HG03442 (cell line): ENCODE measurements around the gene RAB17.

Experiments used
- ATAC-seq: cut with Tn5 transposase; IDR thresholded peaks from one replicate; pipeline ENCODE4 v1.9.1; 2021; ENCODE audit warnings: mild to moderate bottlenecking, moderate library complexity; ENCODE audit not compliant: unreplicated experiment

RAB17 gene

DNA sequence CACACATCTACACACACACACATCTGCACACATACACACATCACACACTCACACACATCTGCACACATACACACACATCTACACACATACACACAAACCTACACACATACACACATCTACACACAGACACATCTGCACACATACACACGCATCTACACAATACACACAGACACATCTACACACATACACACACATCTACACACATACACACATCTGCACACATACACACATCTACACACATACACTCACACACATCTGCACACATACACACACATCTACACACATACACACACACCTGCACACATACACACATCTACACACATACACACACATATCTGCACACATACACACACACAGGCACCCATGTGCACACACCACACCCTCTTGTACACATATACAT, 24.6 kb downstream of the RAB17 start:
- no peak for ATAC-seq

DNA sequence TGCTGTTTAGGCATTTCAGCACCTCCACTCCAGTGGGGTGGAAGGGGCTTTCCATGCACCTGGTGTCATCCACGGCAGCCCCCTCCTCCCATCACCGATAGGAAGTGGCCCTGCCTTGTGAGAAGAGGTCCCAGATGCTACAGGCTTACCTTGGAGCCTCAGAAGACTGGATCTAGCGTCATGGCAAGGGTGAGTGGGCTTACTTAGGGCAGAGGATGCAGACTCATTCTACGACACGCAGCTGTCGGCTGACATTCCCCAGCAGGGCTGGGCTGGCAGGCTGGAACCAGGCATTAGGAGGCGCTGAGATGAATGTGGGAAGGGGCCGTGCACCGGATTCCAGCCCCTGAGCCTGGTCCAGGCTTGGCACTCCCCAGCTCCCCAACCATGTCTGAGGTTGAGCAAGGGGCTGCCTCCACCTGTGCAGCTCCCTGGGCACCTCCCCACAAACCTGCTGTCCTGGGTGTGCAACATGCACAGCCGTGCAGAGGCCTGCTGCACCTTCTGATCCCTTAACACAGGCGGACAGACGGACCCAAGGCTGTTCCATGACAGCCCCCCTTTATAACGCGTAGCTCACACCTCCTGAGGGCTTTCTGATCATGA, 25.9 kb downstream of the RAB17 start:
- no peak for ATAC-seq

DNA sequence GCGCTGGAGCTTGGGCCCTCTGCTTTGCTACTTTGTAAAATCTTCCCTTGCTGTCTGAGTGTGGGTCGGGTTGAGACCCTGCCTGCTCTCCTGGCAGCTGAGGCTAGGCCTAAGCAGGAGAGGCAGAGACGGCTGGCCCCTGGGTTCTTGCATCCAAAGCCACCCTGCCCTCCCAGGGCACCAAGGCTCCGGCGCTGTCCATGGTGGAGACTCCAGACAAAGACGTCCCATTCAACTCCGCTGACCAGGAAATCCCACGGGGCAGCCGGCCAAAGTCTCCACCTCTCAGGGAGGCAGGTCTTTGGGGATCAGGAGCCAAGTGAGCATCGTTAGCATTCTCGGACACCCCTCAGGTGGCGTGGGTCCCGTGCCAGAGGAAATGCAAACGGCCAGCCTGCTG, 26.7 kb downstream of the RAB17 start:
- ATAC-seq = no peak

DNA sequence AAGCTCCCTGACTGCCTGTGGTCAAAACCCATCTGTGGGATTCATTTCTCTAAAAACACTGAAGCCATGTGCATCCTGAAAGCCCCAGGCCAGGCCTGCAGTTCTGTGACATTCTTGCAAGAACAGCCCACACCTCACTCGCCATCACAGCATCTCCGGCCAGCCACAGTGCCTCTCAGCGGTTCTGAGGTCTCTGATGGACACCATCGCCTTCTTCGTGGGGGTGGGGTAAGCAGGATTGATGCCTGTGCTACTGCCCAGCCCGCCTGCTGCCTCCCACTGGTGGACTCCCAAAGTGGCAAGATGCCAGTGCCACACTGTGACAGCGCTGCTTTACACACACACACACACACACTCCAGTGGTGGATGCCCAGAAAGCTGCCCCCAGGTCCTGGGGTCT, 29.3 kb downstream of the RAB17 start:
- no peak for ATAC-seq

DNA sequence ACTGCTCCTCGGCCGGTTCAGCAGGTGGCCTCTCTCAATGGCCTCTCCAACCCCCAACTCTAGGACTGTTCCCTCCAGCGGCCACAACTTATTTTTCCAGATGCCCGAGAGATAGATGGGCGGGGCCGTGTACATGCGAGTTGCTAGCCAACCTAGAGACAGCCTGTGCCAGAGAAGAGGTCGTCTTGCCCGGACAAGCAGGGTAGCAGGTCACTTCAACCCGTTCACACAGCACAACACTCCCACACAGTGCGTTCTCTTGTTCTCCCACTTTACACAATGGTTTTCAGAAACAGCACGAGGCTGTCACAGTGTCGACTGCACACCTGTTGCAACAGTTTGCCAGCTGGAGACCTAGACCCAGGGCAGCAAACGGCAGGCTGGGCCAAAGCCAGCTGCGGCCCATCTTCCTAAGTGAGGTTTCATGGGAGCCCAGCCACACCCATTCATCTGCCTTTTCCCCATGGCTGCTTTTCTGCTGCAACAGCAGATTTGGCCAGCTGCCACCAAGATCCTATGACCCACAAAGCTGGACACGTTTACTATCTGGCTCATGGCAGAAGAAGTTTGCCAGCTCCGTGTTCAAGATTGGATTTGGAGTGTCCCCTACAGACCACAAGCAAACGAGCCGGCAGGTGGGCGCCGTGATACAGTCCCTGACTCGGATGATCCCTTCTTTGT, 31.4 kb downstream of the RAB17 start:
- no peak for ATAC-seq

DNA sequence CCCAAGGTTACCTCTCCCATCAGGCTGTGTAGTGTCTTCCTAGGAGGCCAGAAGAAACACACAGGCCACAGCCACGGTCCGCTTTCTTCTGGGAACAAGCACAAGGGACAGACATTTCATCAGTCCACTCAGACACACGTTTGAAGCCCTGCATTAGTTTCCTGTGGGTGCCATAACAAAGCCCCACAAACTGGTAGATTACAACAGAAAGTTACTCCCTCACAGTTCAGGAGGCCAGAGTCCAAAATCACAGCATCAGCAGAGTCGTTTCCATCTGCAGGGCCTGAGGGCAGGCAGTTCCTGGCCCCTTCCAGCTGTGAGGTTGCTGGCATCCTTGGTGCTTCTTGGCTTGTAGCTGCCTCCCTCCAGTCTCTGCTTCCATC, 32.9 kb downstream of the RAB17 start:
- peak; percentile 25 for ATAC-seq

DNA sequence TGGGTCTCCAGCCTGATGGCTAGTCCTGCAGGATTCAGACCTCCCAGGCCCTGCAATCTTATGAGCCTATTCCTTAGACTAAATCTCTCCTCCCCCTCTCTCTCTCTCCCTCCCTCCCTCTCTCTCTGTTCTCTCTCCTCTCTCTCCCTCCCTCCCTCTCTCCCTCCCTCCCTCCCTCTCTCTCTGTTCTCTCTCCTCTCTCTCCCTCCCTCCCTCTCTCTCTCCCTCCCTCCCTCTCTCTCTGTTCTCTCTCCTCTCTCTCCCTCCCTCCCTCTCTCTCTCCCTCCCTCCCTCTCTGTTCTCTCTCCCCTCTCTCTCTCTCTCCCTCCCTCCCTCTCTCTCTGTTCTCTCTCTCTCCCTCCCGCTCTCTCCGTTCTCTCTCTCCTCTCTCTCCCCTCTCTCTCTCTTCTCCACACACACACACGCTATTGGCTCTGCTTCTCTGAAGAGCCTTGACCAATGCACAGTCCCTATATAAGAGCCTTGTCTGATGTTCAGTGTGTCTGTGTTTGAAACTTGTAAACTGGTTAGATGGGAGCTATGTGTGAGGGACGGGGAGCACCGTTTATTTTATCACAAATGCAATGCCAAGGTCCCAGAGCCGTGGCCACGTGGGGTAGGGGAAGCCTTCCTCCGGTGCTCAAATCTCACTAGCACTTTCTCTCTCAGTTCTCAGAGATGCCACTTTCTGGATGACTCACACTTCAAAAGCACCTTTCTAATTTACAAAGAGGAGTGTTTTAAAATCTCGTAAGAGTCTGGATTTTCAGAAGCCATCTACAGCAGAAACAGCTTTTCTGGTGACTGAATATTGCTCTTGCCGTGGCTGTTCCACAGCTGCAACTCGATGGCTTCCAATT, 33.5 kb downstream of the RAB17 start:
- ATAC-seq = peak; percentile 95

DNA sequence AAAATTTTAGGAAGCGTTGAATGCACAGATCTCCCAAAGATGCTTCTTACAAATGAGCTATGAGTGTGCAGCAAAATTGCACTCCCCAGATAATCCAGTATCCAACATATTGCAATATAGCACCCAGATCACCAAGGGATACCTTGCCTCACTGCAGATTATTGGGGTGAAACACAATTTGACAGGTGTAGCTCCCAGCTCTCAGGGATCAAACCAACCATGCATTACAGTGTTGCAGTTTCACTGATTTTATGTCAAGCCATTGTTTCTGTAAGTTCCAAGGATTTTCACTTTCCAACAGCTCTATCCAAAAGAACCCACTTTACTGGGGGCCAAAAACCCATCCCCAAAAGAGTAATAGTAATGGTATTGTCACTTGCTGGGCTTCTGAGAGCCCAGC, 35.0 kb downstream of the RAB17 start:
- no peak for ATAC-seq

DNA sequence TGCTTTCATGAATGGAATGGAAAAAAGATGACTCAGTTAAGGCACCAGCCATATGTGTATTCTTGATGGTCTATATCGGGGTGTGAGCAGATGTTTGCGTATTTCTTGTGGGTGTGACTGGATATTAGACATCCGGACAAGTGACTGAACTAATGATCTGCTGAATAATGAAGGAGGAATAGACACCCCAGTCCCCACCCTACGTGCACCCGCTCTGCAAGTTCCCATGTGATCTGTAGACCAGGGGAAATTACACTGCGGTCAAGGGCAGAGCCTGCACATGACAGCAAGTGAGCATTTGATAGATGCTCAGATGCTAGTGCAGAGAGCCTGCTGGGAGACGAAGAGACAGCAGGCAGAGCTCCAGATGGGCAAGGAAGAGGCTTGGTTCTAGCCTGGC, 36.6 kb downstream of the RAB17 start:
- no peak for ATAC-seq

DNA sequence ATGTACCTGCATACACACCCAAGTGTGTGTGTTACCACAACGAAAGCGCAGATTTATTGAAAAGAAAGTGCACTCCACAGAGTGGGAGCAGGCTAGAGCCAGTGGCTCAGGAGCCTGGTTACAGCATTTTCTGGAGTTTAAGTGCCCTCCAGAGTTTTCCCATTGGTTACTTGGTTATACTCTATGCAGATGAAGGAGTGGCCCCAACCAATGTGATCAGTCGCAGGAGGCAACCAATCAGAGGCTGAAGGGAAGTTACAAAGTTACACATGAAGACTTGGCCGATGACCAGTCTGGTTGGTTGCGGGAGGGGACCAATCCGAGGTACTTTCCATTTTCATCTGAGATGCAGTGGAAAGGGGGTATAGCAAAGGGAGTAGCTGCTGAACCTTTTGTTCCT, 37.6 kb downstream of the RAB17 start:
- ATAC-seq = no peak

DNA sequence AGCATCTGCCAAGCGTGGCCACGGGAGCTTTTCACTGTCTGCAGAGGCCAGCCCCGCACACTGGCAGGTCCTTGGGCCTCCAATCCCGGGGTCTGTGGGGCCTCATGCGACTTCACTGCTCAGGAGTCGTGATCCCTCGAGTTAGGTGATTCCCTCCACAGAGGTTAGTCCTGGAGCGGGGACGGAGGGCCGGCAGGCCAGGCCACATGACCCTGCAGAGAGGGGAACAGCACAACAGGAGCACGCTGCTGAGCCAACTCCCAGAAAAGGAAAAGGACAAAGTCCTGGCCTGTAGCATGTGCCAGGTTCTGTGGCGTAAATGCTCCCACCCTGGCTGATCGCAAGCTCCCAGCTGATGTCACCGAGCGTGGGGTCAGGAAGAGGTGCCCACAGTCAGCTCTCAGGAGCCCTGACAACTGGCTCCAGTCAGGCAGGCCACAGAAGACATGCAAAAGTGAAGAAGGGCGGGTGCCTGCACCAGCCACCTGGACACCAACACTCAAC, 39.4 kb downstream of the RAB17 start:
- no peak for ATAC-seq

DNA sequence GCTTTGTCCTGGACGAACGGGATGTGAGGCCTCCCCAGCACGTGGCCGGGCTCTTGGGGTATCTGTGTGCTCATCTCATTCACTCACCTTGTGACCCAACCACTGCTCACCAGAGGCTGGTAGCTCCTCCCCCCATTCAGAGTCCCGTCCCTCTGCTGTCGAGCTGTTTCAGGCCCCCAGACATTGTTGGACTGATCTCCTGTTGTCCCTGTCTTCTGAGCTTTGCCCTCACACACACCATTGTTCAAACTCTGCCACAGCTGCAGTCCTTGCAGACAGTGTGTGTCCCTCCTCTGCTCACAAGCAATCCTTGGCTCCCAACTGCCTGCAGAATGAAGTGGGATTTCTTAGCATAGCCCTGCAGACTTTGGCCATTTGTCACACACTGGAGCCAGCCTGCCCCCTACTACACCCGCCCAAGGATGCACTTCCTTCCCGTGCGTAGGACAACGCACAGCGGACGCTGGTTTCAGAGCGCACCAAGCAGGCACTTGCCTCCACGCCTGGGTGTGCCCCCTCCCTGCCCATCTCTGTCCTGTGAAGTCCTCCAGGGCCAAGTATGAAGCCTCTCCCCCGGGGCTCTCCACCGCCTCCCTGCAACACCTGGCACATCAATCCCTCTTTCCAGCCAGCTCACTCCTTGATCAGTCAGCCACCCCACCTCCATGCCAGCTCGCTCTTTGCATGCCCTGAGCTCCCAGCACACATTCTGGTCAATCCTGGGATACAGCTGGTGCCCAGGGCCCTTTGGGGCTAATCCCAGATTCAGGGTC, 40.7 kb downstream of the RAB17 start:
- no peak for ATAC-seq

DNA sequence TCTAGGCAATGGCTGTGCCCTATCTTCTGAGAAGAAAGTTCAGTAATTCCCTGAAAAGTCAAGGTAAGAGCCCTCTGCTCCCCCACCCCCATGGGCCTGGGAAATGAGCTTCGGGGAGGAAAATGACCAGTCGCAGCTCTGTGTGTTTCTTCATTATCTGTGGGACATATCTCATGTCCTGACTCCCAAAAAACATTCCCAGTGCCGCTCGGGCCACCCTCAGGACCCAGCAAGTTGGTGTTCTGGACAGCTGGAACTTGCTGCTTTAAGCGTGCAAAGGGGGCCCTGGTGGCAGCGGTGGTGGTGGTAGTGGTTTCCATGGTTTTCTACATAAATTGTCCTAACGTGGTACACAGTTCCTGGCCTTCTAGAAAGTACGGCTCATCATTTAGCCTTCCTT, 41.3 kb downstream of the RAB17 start:
- ATAC-seq = no peak

DNA sequence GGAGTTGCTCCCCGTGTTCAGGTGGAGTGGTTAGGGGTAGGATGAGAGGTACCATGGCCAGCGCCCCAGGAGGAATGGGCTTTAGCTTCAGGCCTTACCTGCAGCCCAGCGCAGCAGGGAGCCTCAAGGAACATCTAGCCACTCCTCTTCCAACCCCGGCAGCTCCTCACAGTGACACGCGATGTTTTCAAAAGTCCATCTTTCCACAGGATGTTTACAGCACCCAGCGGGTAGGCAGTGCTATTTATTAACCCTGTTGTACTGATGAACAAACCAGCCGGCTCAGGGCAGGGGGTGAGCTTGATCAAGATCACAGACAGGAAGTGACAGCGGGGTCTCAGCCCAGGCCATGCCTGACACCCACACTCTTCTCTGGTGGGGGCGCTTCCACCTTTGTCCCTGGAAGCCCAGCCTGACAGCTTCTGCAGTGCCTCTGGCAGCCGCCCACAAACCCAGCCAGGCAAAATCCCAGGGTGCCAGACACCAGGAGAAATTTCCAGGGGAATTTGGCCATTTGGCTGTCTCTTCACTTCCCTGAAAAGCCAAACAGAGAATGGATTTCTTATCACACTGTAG, 42.6 kb downstream of the RAB17 start:
- no peak for ATAC-seq

DNA sequence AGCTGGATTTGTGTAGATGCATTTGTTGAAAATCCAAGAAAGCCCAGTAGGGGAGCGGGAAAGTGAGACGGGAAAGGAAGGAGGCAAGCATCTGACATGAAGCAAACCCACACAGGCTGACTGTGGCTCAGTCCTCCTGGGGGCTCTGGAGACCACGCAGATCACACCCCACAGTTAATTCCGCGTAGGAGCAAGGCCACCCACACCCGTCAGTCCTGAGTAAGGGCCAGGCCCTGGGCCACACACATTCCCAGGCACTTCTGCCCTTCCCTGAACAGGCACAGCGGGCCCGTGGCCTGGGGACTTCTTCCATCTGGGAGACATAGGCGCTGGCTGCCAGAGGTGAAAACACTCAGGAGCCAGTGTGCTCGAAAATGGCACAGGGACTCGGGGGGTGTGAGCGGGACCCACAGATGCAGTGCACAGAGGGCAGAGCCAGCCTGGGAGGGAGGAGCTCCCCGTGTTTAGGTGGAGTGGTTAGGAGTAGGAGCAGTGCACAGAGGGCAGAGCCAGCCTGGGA, 43.6 kb downstream of the RAB17 start:
- ATAC-seq = no peak

DNA sequence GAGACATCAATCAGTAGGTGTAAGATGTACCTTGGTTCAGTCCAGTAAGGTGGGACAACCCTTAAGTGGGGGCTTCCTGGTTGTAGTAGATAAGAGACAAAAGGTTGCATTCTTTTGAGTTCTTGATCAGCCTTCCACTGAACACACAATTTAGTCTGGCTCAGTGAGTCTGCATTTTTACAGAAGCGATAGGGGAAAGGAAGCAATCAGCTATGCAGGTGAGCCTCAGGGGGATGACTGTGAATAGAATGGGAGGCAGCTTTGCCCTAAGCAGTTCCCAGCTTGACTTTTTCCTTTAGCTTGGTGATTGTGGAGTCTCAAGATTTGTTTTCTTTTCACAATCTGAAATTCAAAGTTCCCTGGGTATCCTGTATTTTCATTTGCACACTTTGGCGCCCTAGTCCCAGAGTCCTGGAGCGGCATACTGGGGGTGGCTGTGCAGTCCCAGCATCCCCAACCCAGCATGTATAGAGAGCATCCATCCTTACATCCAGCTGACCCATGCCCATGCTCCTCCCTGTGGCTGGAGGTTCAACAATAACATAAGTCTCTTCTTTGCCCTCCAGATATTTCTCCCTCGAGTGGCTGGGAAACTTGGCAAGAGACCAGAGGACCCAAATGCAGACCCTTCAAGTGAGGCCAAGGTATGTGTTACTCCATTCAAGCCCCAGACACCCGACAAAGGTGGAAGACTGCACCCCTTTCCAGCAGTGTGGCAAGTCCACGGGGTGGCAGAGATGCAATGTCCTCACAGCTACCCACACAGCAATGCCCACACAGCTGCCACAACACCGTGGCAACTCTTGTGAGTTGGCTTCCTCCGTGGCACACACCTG, 44.3 kb downstream of the RAB17 start:
- ATAC-seq = no peak

DNA sequence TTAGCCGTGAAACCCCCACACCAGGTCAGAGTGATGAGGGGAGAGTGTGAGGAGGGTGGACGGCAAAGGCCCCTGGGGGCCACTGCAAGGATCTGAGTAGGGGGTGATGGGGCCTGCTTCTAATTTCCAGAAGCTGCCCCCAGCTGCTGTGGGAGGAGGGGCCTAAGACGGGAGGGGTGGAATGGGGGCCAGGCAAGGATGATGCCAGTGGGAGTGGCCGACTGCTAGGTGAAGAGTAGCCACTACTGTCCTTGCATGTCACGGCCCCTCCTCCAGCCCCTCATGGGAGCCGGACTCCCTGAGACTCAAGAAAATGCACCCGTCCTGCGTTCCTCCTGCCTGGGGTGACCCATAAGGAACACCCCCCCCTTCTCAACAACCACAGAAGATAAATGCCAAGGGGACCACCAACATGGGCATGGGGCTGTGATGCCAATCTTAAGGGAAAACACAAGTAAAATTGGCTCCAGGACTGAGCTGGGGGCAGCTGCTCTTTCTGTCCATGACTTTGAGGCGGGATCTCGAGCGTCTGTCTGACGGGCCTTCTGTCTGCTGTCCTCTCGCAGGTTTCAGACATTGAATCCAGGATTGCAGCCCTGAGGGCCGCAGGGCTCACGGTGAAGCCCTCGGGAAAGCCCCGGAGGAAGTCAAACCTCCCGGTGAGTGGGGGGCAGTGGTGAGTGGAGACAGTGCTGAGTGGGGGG, 48.4 kb downstream of the RAB17 start:
- no peak for ATAC-seq

DNA sequence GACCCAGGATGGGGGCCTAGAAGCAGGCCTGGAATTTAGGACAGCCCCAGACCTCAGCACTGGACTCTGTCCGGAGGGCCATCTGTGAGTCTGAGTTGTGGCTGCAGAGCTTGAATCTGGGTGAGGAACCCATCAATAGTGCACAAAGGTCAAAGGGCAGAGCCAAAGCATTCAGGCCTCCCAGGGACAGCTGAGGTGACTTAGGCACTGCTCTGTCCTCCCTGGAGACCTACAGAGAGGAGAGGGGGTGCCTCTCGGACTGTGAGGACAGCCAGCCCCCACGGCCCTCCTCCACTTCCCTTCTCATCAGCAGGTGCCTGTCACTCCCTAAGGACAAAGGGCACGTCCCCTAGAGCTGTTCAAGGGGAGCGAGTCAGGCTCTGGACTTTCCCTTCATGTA, 49.3 kb downstream of the RAB17 start:
- ATAC-seq = no peak

DNA sequence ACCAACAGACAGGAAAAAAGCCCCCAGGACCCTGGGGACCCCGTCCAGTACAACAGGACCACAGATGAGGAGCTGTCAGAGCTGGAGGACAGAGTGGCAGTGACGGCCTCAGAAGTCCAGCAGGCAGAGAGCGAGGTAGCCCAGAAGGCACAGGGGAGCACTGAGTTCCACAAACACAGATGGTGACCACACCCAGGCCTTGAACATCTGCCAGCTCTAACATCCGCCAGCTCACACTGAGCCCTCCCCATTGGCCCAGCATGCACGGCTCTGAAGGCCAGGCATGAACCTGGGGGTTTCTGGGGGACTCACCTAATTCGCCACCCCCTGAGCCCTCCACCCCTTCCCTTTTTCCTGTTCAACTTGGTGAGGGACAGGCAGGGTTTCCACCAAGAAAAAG, 49.7 kb downstream of the RAB17 start:
- ATAC-seq = no peak
